Urinary bladder (tissue), 4 donors: ENCODE measurements around the gene LRRC37B. TPM values are rescaled to one million over a fixed set of nuclear protein-coding genes. Genes with fewer than 3 reads are reported as not detected.
A peak's percentile ranks its signal among the peaks of the same experiment; 100 is the strongest.
"Not testable (repeated sequence)": the region's sequence is repeated elsewhere in the genome, so short reads cannot be mapped to it uniquely, and the experiment has no call there.

Source experiments
- DNase-seq: peaks from one replicate; pipeline ENCODE4 v3.0.0-alpha.2; 2015; ENCODE audit errors: extremely low spot score
- H3K27ac ChIP-seq: one replicate; pipeline ENCODE4 v1.5.1; 2013; ENCODE audit warnings: low read depth, mild to moderate bottlenecking, moderate library complexity
- H3K36me3 ChIP-seq: one replicate; pipeline ENCODE4 v1.6.1; 2013; ENCODE audit warnings: mild to moderate bottlenecking, moderate library complexity; ENCODE audit not compliant: insufficient read depth
- H3K4me1 ChIP-seq: one replicate; pipeline ENCODE4 v1.6.1; 2013; ENCODE audit warnings: mild to moderate bottlenecking, moderate library complexity; ENCODE audit not compliant: insufficient read depth
- H3K4me3 ChIP-seq: one replicate; pipeline ENCODE4 v1.5.1; 2013; ENCODE audit warnings: low read depth, low read length
- WGBS: extraction: QIAGEN DNeasy Blood & Tissue Kit; methylation state at CpG from one replicate; pipeline ENCODE4 v1.1.7; 2013; 5-methylcytosine and 5-hydroxymethylcytosine counted together
- polyA plus RNA-seq: library from polyadenylated mRNA; stranded (reverse); fragments of 200-250 nt; gene quantifications from one replicate; pipeline ENCODE4 v1.2.3, GENCODE V29; 2013
- total RNA-seq: library from RNA; depleted of rRNA; stranded (reverse); fragments of >200 nt; gene quantifications from one replicate; pipeline ENCODE4 v1.2.3, GENCODE V29; 2014
- donor health status: healthy with polysubstance abuse.
- donor health status: healthy.

Gene LRRC37B
- total and polyA plus RNA-seq, 2 donors = 9.4 to 31.6 TPM

GRCh38 chr17:32056500-32056899 lies 49.3 kb downstream of the LRRC37B start:
- WGBS = 97% methylated on average over 7 of the region's 10 CpGs
- not testable (repeated sequence) for DNase-seq, H3K36me3 ChIP-seq

GRCh38 chr17:32057460-32058105 lies 50.4 kb downstream of the LRRC37B start:
- H3K4me1 ChIP-seq, H3K27ac ChIP-seq, DNase-seq, H3K36me3 ChIP-seq, H3K4me3 ChIP-seq: not testable (repeated sequence)
- WGBS = 66% methylated on average over 11 of the region's 12 CpGs

More at GRCh38 chr17:32056500-32056899, 49.3 kb downstream of the LRRC37B start:
- H3K4me1 ChIP-seq, H3K4me3 ChIP-seq, H3K27ac ChIP-seq: not testable (repeated sequence)

- not testable (repeated sequence) for H3K27ac ChIP-seq, H3K36me3 ChIP-seq, H3K4me1 ChIP-seq, H3K4me3 ChIP-seq, DNase-seq
- WGBS = 21% methylated on average over 3 of the region's 9 CpGs
Observed at GRCh38 chr17:32060695-32061094, 53.5 kb downstream of the LRRC37B start.

GRCh38 chr17:32061840-32062239 lies 54.7 kb downstream of the LRRC37B start:
- H3K27ac ChIP-seq, DNase-seq, H3K4me3 ChIP-seq, H3K36me3 ChIP-seq, H3K4me1 ChIP-seq: not testable (repeated sequence)
- WGBS = 68% methylated on average over 8 of the region's 8 CpGs

GRCh38 chr17:32064091-32064490 lies 56.9 kb downstream of the LRRC37B start:
- H3K4me3 ChIP-seq, H3K27ac ChIP-seq, H3K36me3 ChIP-seq, DNase-seq, H3K4me1 ChIP-seq: not testable (repeated sequence)
- 85% methylated on average over 2 of the region's 2 CpGs for WGBS

- not testable (repeated sequence) for DNase-seq, H3K4me1 ChIP-seq, H3K36me3 ChIP-seq, H3K4me3 ChIP-seq, H3K27ac ChIP-seq
- WGBS = 66% methylated on average over 7 of the region's 10 CpGs
Observed at GRCh38 chr17:32066123-32066680, 59.0 kb downstream of the LRRC37B start.

GRCh38 chr17:32066863-32067642 lies 59.9 kb downstream of the LRRC37B start:
- not testable (repeated sequence) for H3K36me3 ChIP-seq, DNase-seq, H3K27ac ChIP-seq, H3K4me3 ChIP-seq, H3K4me1 ChIP-seq
- WGBS = 44% methylated on average over 21 of the region's 25 CpGs

- H3K27ac ChIP-seq, H3K36me3 ChIP-seq, H3K4me1 ChIP-seq, DNase-seq, H3K4me3 ChIP-seq: not testable (repeated sequence)
- WGBS = 43% methylated on average over 2 of the region's 2 CpGs
Observed at GRCh38 chr17:32069067-32069466, 61.9 kb downstream of the LRRC37B start.

GRCh38 chr17:32071961-32072360 lies 64.8 kb downstream of the LRRC37B start:
- not testable (repeated sequence) for H3K4me1 ChIP-seq
- WGBS = 67% methylated on average over 3 of the region's 4 CpGs

GRCh38 chr17:32073131-32073530 lies 65.9 kb downstream of the LRRC37B start:
- 87% methylated on average over 3 of the region's 4 CpGs for WGBS
- not testable (repeated sequence) for DNase-seq

More at GRCh38 chr17:32071961-32072360, 64.8 kb downstream of the LRRC37B start:
- H3K36me3 ChIP-seq, DNase-seq, H3K4me3 ChIP-seq, H3K27ac ChIP-seq: not testable (repeated sequence)

GRCh38 chr17:32079753-32080152 lies 72.6 kb downstream of the LRRC37B start:
- H3K4me3 ChIP-seq, H3K36me3 ChIP-seq, H3K27ac ChIP-seq, H3K4me1 ChIP-seq: not testable (repeated sequence)
- 4% methylated on average over 10 of the region's 10 CpGs for WGBS
- DNase-seq = peak; percentile 52

More at GRCh38 chr17:32073131-32073530, 65.9 kb downstream of the LRRC37B start:
- not testable (repeated sequence) for H3K4me1 ChIP-seq, H3K36me3 ChIP-seq, H3K27ac ChIP-seq, H3K4me3 ChIP-seq

- H3K4me3 ChIP-seq = peak overlapping the region; percentile 31
Observed at GRCh38 chr17:32083550-32083979, 76.4 kb downstream of the LRRC37B start.

GRCh38 chr17:32084003-32084941 lies 77.1 kb downstream of the LRRC37B start:
- H3K36me3 ChIP-seq, H3K27ac ChIP-seq, H3K4me1 ChIP-seq: not testable (repeated sequence)
- peak overlapping the region; percentile 31 for H3K4me3 ChIP-seq
- peak; percentile 60 for DNase-seq
- WGBS = 1% methylated on average over 14 of the region's 39 CpGs

More at GRCh38 chr17:32083550-32083979, 76.4 kb downstream of the LRRC37B start:
- not testable (repeated sequence) for H3K36me3 ChIP-seq, DNase-seq, H3K27ac ChIP-seq, H3K4me1 ChIP-seq
- 2% methylated on average over 14 of the region's 17 CpGs for WGBS
